ES-I3 (cell line): ENCODE data around the gene DACH1.

Source experiments
- H3K36me3 ChIP-seq: 2 replicates; pipeline ENCODE4 v1.6.1; 2013; ENCODE audit warnings: mild to moderate bottlenecking, low read length, control low read depth, moderate library complexity; ENCODE audit not compliant: insufficient read depth
- H3K4me1 ChIP-seq: 2 replicates; pipeline ENCODE4 v1.6.1; 2013; ENCODE audit warnings: mild to moderate bottlenecking, control low read depth, low read length; ENCODE audit not compliant: insufficient read depth
- H3K9ac ChIP-seq: 2 replicates; pipeline ENCODE4 v1.6.1; 2013; ENCODE audit warnings: low read depth, mild to moderate bottlenecking, low read length, moderate library complexity
- H3K9me3 ChIP-seq: 2 replicates; pipeline ENCODE4 v1.6.1; 2013; ENCODE audit warnings: mild to moderate bottlenecking, low read length, moderate library complexity; ENCODE audit not compliant: control insufficient read depth, insufficient read depth

Gene DACH1

GRCh38 chr13:71408416-71408815 is 458.6 kb downstream of the DACH1 start:
- no peaks in the 10 kb centered on the region for H3K9me3 ChIP-seq
- H3K9ac ChIP-seq: no peak overlapping the region
- no peaks in the 10 kb centered on the region for H3K36me3 ChIP-seq
- H3K4me1 ChIP-seq: no peaks in the 10 kb centered on the region

- H3K36me3 ChIP-seq: no peaks in the 10 kb centered on the region
- no peak overlapping the region for H3K9ac ChIP-seq
- no peaks in the 10 kb centered on the region for H3K4me1 ChIP-seq
- H3K9me3 ChIP-seq: no peaks in the 10 kb centered on the region
Observed at GRCh38 chr13:71399631-71400215, 467.3 kb downstream of the DACH1 start.

GRCh38 chr13:71396149-71396548 is 470.9 kb downstream of the DACH1 start:
- H3K4me1 ChIP-seq: no peaks in the 10 kb centered on the region
- H3K9me3 ChIP-seq: 0 out of 2 replicates have a peak, but pooled peaks cover under 1% of the 10 kb centered on the region
- H3K36me3 ChIP-seq: no peaks in the 10 kb centered on the region
- no peak overlapping the region for H3K9ac ChIP-seq

GRCh38 chr13:71395053-71395452 is 472.0 kb downstream of the DACH1 start:
- H3K36me3 ChIP-seq: no peaks in the 10 kb centered on the region
- no peak overlapping the region for H3K9ac ChIP-seq
- H3K4me1 ChIP-seq: no peaks in the 10 kb centered on the region
- 0 out of 2 replicates have a peak, but pooled peaks cover 3% of the 10 kb centered on the region for H3K9me3 ChIP-seq

GRCh38 chr13:71394176-71394575 is 472.8 kb downstream of the DACH1 start:
- no peaks in the 10 kb centered on the region for H3K4me1 ChIP-seq
- 0 out of 2 replicates have a peak, but pooled peaks cover 3% of the 10 kb centered on the region for H3K9me3 ChIP-seq
- H3K9ac ChIP-seq: no peak overlapping the region
- no peaks in the 10 kb centered on the region for H3K36me3 ChIP-seq
